Measurements from ENCODE around the gene GMDS. TPM values are rescaled to one million over a fixed set of nuclear protein-coding genes. Genes with fewer than 3 reads are reported as not detected.

The GMDS gene
- total RNA-seq, 2 experiments from 2014 or later = 36.6 to 42.8 TPM

DNA sequence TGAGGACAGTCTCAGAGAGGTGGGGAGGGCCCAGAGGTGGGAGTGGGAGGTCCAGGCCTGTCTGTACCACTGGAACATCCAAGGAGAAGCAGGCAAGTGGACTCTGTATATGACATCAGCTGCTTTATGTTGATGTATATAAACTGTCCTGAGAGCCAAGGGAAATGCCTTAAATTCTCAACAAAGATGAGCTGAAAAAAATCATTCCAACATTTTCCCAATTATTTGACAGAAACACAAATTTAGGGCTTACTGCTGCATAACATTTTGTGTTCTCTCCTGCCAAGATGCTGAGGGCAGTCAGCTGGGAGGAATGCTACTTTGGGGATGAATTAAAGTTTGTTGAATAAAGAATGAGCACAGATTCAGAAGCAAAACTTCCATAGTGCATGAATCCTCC is 582.9 kb downstream of the GMDS start:
- no peak for ATAC-seq
- no peaks in the 10 kb centered on the region for H3K9me3 Mint-ChIP-seq
- no peaks in the 10 kb centered on the region for H3K36me3 Mint-ChIP-seq (ENCODE audit: low read depth)
- no peaks in the 10 kb centered on the region for H3K27me3 Mint-ChIP-seq
- ChIA-PET CTCF (interaction anchor here (0.7 kb wide), 1 partner anchor 24 kb away, joined by 3 read pairs; no protein-coding TSS in a partner anchor), POLR2A (interaction anchor here (1.1 kb wide), 1 partner anchor 19 kb away, joined by 3 read pairs; no protein-coding TSS in a partner anchor)
- DNase-seq = no peak
- H3K4me3 Mint-ChIP-seq = no peak overlapping the region
- no peak overlapping the region for H3K27ac Mint-ChIP-seq
- intact Hi-C loops (cut with micrococcal nuclease) = no loop called here
- TF ChIP-seq, protein P1, sequence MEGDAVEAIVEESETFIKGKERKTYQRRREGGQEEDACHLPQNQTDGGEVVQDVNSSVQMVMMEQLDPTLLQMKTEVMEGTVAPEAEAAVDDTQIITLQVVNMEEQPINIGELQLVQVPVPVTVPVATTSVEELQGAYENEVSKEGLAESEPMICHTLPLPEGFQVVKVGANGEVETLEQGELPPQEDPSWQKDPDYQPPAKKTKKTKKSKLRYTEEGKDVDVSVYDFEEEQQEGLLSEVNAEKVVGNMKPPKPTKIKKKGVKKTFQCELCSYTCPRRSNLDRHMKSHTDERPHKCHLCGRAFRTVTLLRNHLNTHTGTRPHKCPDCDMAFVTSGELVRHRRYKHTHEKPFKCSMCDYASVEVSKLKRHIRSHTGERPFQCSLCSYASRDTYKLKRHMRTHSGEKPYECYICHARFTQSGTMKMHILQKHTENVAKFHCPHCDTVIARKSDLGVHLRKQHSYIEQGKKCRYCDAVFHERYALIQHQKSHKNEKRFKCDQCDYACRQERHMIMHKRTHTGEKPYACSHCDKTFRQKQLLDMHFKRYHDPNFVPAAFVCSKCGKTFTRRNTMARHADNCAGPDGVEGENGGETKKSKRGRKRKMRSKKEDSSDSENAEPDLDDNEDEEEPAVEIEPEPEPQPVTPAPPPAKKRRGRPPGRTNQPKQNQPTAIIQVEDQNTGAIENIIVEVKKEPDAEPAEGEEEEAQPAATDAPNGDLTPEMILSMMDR (IDR thresholded peaks at IDR 0.05) = no peak
- H3K4me1 Mint-ChIP-seq (ENCODE audit: low read depth) = no peaks in the 10 kb centered on the region

DNA sequence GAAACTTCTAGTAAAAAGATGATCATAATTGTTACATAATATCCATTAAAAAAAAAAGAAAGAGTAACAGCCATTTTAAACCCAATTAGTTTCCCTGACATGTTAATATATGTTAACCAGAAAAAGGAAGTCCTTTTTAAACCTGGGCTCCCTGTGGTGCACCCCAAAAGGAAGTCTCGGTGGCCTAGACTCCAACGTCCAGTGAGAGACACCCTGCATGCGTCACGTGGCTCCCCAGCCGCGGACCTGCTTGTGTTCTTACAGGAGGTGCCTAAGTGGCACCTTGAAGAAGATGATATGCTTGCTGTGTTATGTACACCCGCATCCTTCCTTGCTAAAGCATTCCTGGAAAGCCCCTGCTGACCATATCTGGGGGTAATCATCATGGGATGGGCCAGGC is 585.6 kb downstream of the GMDS start:
- no peaks in the 10 kb centered on the region for H3K9me3 Mint-ChIP-seq
- no peaks in the 10 kb centered on the region for H3K4me1 Mint-ChIP-seq (ENCODE audit: low read depth)
- TF ChIP-seq, protein P1 (IDR thresholded peaks at IDR 0.05) = no peak
- ChIA-PET CTCF (no interaction called here), POLR2A (no interaction called here)
- no peak overlapping the region for H3K27ac Mint-ChIP-seq
- H3K36me3 Mint-ChIP-seq (ENCODE audit: low read depth) = no peaks in the 10 kb centered on the region
- intact Hi-C loops (cut with micrococcal nuclease) = no loop called here
- H3K4me3 Mint-ChIP-seq = no peak overlapping the region
- no peaks in the 10 kb centered on the region for H3K27me3 Mint-ChIP-seq
- ATAC-seq (no peak), DNase-seq (no peak)

DNA sequence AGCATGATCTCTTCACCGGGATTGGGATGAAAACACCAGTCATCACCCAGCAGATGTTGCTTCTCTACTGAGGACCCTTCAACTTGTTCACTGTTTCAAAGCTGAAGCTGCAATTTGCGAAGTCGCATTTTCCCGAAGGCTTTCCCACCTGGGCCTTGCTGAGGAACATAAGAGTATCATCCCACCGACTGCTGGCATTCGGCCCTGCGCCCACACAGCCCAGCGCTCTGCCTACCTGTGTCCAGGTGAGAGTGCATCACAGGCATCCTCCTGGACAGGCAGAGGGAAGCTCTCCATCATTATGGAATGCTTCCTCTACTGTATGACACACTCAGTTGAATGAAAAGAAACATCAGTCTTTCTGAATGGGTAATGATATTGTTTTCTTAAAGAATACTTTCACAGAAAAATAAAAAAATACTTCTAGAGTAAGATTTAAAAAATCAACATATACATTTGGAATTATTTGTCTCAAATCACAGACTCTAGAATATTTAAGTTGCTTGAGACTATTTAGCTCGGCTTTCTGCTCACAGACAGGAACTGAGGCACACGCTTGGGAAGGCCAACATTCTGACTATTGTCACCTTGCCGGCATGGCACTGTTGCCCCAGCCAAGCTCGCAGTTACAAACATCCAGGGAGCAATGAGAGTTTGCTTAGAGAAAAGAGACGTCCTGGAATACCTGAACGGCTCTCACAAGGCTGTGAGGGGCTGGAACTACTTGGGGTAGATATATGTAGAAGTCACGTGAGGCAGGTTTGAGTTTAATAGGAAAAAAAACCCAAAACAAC is 587.0 kb downstream of the GMDS start:
- ATAC-seq = no peak
- no peaks in the 10 kb centered on the region for H3K36me3 Mint-ChIP-seq (ENCODE audit: low read depth)
- H3K27ac Mint-ChIP-seq = no peak overlapping the region
- no peaks in the 10 kb centered on the region for H3K27me3 Mint-ChIP-seq
- ChIA-PET CTCF (no interaction called here), POLR2A (no interaction called here)
- TF ChIP-seq, protein P1 (IDR thresholded peaks at IDR 0.05) = no peak
- no peaks in the 10 kb centered on the region for H3K4me1 Mint-ChIP-seq (ENCODE audit: low read depth)
- intact Hi-C loops (cut with micrococcal nuclease) = no loop called here
- H3K9me3 Mint-ChIP-seq = no peaks in the 10 kb centered on the region
- DNase-seq = no peak
- no peak overlapping the region for H3K4me3 Mint-ChIP-seq

- intact Hi-C loops (cut with micrococcal nuclease) = no loop called here
- POLR2A ChIA-PET = no interaction called here
- H3K9me3 Mint-ChIP-seq = no peaks in the 10 kb centered on the region
Observed at GRCh38 chr6:1657771-1658165, 587.6 kb downstream of the GMDS start.

More at GRCh38 chr6:1657771-1658165, 587.6 kb downstream of the GMDS start:
- TF ChIP-seq, protein P1 (IDR thresholded peaks at IDR 0.05) = no peak
- no peak for DNase-seq
- CTCF ChIA-PET = no interaction called here
- no peaks in the 10 kb centered on the region for H3K4me1 Mint-ChIP-seq (ENCODE audit: low read depth)
- no peak for ATAC-seq
- no peaks in the 10 kb centered on the region for H3K27me3 Mint-ChIP-seq
- H3K36me3 Mint-ChIP-seq (ENCODE audit: low read depth) = no peaks in the 10 kb centered on the region
- no peak overlapping the region for H3K27ac Mint-ChIP-seq
- no peak overlapping the region for H3K4me3 Mint-ChIP-seq
